Heart left ventricle (tissue), 13 donors: Measurements from ENCODE around the gene MPPED1.

Experiments used
- CTCF ChIP-seq, 12 donors: fragments of 200-600 bp; sonication (generic) in 4 of 12; IDR thresholded peaks; one replicate each; pipeline versions ENCODE4 v1.5.0 to v1.8.0; 2018 to 2022; ENCODE audit warnings: antibody characterized with exemption in 12 of 12, mild to moderate bottlenecking in 5 of 12
- POLR2A ChIP-seq, 2 donors: fragments of 450-650 bp; IDR thresholded peaks; one replicate each; pipeline ENCODE4 v1.6.1; 2017; ENCODE audit warnings: antibody characterized with exemption in 2 of 2, mild to moderate bottlenecking in 2 of 2, moderate library complexity in 2 of 2
- donor health status: ischemic (EF 13 %, LVEDD 7.1; RV severe dilation, severe dysfunction).
- donor health status: DM: no; HTN: yes; CAD: no.
- donor health status: DM: no; HTN: no; CAD: no.
- donor health status: ischemic (EF 25% LVEDD 6.9; RV normal size, moderate dysfunction).
- donor health status: ischemic (EF 25% LVEDD 5.7; RV mildly dilated, moderate dysfunction).
- donor health status: ischemic (EF 35%, LVEDD 5.7; RV mildly dilated, moderate dysfunction).
- donor health status: nonischemic (EF 11% LVEDD 7.7; RV severe dilation, severe dysfunction).
- donor health status: DM: yes; HTN: yes; CAD: no.
- donor health status: PGD.
- donor health status: ischemic (EF 29% LVEDD 5.4; RV normal size, mild dysfunction).
- donor health status: nonischemic (EF 23%, LVEDD 6.1; RV moderate dilation, normal function).

- TF ChIP-seq CTCF (IDR thresholded peaks at IDR 0.05) (no peak), POLR2A (IDR thresholded peaks at IDR 0.05) (no peak)
Measured at GRCh38 chr22:43401661-43402060, 10.2 kb upstream of the MPPED1 start.
